GM18511 (cell line): ENCODE data around the gene GABRB2.
"Not testable (repeated sequence)": the region's sequence is repeated elsewhere in the genome, so short reads cannot be mapped to it uniquely, and the experiment has no call there.

Experiments used
- ATAC-seq: cut with Tn5 transposase; IDR thresholded peaks from one replicate; pipeline ENCODE4 v1.9.1; 2021; ENCODE audit warnings: mild to moderate bottlenecking, moderate library complexity; ENCODE audit not compliant: unreplicated experiment

The GABRB2 gene

DNA sequence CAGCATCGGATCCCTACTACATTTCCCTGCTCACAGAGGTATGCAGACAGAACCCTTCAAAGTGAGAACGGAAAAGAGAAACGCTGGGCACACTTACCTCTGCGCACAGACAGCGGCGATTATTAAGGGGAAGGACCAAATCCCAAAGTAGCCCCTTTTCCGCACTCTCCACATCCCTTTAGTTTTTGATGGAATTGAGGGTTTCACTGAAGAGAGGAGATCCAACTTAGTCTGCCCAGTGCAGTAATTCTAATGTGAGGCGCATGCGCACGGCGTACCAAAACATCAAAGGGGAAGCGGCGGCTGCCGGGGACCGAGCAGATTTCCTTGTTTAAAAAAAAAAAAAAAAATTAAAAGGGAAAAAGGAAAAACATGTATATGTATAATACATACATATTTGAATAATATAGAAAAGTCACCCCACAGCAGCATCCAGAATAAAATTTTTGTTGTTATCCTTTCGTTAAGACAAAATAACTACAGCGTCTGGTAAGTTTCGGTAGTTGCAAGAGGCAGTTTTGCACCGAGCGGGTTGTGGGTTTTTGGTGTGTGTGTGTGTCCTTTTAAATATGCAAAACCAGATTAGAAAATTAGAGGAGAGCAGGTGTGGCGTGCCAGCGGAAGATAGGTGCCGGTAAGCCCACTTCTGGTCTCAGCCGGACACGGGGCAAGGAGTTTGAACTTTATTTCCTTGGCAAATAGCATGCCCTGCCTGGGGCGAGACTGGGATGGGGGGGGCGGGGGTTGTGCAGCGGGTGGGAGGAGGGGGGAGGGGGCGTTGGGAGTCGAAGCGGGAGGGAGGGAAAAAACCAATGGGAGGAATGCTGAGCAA, at the start of gene GABRB2:
GABRB2 (minus strand) TSS at position 256 of the 832 bp plus-strand sequence; CDS start at position 174, 82 bp downstream.
- peak; percentile 77 for ATAC-seq

DNA sequence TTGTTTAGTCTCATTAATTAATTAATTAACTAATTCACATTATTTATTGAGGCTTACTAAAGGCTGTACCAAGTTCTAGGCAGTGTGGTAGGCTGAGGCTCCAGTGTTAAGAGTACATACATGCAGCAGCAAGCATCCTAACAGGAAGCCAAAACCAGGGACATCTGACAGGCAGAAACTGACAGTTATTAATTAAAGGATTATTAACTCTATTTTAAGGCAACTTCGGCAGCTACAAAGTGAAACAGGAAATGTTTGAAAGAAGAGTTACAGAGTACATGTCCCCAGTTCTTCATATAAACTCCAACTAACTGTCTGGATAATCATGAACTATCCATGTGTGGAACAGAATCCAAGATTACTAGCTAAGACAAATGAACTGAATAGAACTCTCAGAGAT, 39.3 kb upstream of the GABRB2 start:
- no peak for ATAC-seq

DNA sequence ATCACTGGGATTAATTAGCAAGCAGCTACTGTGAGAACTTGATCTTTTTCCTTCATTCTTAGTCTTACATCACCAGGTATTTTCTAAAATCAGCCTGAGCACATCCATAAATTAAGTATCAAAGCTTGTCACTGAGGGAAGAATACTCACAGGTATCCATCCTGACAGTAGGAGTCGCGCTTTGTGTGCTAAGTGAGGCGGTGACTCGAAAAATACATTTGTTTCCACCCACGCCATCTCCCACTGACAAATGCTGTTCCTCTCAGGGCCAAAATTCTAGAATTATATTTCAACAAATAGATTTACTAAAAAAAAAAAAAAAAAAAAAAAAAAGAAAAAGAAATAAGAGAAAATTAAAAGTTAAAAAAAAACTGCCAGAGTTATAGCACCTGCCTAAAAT, 34.1 kb upstream of the GABRB2 start:
- ATAC-seq = no peak

DNA sequence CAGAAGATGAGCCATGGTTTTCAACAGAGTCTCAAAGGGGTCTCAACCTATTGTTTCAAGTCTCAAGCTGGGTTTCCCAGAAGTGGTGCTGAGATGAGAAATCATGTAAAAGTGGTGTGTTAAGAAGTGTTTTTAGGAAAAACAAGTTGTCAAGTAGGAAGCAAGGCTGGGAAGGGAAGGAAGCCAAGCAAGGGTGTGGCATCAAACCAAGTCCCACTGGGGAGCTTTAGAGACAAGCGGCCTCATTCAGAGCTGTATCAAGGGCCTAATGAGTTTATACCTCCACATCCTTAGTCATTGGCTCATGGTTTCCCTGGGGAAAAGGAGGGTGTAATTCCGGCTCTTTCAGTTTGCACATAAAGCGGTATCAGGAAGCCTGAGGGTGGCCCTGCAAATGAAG, 26.4 kb upstream of the GABRB2 start:
- no peak for ATAC-seq

DNA sequence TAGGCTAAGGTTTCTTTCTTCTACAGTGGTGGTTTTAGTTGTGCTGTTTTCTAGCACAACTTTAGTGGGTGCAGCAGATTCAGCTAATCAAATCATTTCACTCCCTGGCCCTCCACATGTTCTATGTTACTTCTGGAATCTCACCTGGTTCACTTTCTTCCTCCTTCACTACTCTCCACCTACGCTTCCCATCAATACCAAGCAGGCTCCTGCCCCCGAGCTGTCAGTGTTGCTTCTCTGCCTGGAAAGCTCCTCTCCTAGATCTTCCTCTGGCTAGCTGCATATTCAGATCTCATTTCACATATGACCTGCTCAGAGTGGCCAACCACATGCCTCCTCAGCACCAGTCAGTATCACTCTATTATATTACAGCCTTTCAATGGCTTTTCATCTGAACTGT, 19.6 kb upstream of the GABRB2 start:
- no peak for ATAC-seq

DNA sequence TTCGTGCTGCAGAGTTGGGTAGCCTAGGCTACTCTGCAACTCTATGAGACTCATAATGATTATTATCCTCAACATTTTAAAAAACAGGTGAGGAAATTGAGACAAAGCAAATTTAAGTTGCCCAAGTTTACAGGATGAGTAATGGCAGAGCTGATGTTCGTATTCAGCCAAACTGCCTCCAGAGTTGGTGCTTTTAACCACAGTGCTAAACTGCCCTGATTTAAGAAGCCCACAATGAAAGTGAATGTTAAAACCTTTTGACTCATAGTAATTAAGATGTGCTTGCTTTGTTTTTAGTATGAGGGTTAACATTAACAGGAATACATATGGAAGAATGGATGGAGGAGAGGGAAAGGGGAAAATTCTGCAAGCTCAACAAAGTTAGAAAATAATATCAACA, 15.9 kb upstream of the GABRB2 start:
- ATAC-seq = no peak

DNA sequence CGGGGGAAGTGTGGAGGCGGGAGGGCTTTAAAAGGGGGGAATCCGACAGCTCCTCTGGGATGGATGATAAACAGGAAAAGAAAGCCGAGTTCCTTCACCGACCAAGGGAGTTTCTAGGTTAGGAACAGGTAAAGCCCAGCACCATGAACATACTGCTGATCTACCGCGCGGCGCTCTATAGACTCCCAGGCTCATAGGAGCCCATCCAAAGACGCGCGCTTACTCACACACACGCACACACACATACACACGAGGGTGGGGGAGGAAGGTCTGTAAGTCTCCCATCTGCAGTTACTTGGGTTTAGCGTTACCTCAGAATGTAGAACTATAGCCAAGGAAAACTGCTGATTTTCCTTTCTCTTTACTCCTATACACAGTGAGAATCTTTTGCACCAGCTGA, 2.6 kb upstream of the GABRB2 start:
- no peak for ATAC-seq

DNA sequence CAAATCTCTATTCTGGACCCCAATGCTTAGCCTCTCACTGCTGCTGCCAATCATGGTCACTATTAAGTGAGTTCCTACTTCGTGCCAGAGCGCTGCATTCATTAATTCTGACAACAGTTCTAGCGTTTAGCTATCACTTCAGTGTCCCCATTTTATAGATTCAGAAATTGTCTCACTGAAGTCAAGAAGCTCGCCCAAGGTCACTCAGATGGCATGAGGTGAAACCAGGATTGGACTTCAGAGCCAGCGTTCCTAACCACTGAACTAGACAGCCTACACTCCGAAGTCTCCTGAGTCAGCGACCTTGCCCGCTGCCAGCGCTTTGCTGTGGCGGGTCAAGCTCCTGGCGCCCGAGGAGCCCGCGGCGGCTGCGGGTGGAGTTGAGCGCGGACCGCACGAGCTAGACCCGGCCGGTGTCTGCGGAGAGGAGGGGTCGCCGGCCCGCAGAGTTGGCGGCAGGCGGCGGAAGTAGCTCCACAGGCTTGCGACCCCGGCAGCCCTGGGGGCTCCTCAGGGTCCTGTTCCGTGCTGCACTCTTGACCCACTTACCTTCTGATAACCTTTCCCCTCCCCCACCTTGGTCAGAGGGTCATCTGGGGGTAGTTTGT, 2.1 kb upstream of the GABRB2 start:
- ATAC-seq = no peak

DNA sequence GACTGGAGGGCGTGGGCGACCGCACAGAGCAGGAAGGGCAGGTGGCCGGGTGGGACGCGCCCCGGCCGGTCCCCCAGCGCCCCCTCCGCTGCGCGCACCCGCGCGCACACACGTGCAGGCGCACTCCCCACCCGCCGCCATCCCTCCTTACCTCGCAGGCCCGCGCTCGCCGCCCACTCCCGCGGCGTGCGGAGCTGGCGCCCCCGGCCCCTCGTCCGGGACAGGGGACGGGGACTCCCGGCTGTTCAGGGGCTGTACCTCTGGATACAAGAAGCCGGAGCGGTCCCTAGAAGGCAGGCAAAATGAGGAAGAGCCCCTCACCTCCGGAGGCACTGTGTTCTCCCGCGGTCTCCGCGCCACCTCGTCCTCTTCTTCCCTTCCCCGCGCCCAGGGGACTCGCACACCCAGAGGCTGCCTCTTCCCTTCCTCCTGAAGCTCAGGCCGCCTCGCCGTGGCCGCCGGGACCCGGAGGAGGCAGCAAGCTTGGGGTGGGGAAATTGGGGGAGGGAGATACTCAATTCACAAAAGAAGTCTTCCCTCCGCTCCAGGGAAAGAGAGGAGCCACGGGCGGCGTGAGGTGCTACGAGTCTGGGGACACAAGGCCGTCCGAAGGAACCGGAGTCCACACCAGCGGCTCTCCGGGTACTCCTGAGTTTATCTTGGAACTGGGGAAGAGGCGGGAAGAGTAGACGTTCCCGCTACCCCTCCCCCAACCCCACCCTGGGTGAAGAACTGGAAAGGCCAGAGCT, 1.4 kb upstream of the GABRB2 start:
- ATAC-seq = no peak

DNA sequence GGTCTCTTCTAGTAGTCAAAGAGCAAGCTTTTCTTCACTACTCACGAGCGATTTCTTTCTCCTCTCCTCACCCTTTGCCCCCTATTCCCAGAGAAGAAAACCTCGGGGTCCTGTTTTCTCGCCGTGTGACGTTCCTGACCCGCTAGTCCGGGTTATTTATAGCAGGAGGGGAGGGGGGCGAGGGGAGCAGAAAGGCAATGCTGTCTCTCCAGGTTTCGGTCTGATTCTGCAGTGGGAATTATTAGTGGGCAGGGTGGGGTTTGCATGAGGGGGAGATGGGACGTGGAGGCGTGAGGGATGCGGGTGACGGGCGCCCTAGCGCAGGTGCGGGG, 847 bp upstream of the GABRB2 start:
- no peak for ATAC-seq

DNA sequence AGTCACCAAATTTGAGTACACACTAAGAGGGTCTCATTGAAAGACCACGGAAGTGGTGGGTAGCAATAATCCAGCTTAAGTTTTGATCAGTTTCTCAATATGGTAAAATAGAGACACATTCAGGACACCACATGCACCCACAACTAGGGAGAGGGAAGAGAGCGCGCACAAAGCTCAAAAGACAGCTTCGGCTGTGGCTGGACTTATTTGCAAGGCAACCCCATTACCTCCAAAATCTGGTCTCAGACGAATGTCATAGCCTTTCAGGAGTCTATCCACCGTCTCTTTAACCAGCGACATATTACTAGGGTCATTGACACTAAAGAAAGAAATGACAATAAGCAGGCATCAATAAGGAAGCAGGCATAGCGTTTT, 443 bp downstream of the GABRB2 start:
- ATAC-seq = peak; percentile 10

DNA sequence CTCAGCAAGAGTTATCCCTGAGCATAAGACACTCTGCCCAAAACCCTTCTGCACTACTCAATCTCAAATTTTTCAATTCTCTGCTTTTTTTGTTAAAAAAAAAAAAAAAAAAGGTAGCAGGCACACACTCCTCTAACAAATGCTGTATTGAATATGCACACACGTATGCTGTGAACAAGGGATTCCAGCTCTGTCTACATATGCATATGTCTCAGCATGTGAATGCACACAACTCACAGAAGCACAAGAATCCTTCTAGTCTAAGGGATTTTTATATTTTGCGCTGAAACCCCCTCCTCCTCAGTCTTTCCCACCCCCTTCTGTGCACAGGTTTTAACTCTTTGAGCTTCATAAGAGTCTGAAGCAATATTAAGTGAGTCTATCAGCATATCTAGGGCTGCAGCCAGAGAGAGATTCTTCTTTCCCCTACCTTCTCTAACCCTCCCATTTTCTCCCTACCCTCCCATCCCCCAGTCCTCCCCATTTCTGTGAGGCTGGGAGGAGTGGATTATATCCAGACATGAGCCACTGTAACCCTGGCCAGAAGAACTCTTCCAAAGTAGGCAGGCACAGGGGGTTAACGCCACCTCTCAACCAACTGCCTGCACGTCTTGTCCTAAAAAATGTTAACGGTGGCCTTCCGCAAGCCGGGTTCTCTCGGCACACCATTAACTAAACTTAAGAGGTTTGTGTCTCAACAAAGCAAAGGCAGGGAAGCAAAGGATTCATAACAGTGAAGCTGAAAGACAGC, 1.0 kb downstream of the GABRB2 start:
- ATAC-seq = no peak

DNA sequence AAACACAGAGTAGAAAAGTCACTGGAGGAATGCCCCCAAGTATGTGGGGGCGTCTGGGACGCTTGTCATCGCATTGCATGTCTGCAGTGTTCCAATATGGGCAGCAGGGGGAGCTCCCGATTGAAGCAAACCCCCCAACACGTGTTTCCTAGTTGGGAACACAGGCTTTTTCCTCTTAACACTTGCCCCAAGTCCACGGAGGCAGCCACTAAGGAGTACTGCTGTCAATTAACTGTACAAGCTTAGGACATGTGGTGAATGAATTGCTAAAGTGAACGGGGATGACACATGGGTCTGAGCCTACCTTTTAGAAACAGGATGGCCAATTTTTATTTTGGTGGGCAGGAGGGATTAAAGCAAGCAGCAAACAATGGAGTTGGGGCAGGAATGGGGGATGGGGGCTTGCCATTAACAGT, 2.2 kb downstream of the GABRB2 start:
- ATAC-seq = peak; percentile 50

DNA sequence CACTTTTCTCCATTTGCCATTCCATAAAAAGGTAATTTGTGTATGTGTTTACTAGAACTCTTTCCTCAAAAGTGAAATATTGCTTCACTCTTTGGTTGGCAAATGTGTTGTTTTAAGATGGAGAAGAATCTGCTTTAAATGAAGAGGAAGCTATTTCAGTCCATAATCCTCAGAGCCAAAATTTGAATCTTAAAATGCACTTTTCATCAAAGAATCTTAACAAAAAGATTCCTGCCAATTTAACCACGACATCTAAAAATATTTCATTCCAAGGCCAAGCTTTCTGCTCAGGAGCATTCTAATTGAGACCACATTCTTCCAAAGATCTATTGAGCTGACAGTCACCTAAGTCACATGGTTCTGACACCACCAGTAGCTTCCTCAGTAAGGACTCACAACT, 7.5 kb downstream of the GABRB2 start:
- ATAC-seq = no peak

DNA sequence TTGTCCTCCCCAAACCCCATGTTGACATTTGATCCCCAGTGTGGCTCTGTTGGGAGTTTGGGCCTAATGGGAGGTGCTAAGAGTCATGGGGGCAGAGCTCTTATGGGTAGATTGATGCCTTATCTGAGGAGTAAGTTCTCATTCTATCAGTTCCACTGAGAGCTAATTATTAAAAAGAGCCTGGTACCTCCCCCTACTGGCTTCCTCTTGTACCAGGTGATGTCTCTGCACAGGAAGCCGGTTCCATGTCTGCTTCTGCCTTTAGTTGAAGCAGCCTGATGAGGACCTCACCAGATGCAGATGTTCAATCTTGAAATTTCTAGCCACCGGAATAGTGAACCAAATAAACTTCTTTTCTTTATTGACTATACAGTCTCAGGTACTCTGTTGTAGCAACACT, 10.8 kb downstream of the GABRB2 start:
- peak; percentile 85 for ATAC-seq

DNA sequence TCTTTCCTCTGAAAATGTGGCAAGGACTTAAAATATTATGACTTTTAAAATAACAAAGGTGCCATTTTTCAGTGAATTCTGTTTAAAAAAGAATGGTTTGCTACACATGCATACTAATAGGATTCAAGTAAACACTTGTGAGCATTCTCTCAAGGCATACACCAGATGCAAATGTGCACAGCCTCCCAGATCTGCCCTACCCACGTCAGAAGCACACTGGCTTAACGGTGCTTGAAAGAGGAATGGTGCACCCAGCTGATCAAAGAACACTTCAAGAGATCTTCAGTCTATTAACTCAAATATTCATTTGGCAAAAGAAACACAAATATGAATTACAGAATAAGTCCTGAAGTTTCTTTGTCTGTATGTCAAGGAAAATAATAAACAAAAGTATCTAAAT, 15.8 kb downstream of the GABRB2 start:
- no peak for ATAC-seq

DNA sequence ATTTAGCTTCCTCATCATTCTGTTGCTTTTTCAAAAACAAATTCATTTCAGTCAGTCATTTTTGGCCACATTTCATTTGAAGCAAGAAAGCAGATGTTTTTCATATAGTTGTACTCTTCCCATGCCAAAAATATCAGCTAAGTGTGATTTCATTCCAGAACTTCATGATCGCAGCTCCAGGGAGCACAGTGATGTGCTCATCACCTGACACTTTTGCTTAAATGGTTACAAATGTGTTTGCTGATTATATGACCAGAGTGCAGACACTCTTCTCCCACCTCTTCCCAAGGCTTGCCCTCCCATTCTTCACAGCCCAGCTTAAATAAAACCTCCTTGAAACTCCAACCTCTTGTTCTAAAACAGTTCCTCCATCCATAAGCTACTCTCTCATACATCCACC, 32.6 kb downstream of the GABRB2 start:
- ATAC-seq = no peak

DNA sequence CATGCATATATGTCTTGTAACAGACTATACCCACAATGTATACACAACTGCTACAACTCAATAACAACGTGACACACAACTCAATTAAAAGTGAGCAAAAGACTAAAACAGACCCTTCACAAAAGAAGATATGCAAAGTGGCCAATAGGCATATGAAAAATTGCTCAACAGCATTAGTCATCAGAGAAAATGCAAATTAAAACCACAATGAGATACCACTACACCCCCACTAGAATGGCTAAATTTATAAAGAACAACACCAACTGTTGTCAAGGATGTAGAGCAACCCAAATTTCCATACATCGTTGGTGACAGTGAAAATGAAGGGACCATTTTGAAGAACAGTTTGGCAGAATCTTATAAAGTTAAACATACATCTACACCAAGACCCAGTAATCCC, 38.9 kb downstream of the GABRB2 start:
- ATAC-seq = no peak

DNA sequence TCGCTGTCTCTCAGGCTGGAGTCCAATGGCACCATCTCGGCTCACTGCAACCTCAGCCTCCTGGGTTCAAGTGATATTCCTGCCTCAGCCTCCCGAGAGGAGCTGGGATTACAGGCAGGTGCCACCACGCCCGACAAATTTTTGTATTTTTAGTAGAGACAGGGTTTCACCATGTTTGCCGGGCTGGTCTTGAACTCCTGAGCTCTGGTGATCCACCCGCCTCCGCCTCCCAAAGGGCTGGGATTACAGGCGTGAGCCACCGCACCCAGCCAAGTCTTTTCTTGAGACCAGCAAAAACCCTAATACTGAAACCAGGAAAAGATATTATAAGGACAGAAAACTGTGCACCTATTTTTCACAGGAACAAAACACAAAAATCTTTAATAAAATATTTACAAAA, 41.4 kb downstream of the GABRB2 start:
- ATAC-seq = not testable (repeated sequence)

DNA sequence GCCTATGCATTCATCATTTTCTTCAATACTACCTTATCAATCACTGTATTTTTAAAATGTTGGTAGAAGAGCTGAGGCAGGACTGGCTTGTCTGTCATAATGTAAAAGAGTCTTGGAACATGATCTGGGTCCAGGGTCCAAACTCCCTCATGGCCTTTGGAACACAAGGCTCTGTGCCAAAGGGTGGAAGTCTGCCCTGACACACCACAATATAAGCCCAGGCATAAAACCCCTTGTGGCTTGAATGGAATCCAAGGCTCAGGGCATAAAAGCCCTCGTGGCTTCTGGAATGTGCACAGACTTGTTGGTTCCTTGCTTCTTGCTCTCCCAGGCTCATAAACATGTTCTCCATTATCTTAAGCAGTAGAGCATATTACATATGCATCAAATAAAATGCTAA, 48.0 kb downstream of the GABRB2 start:
- no peak for ATAC-seq

DNA sequence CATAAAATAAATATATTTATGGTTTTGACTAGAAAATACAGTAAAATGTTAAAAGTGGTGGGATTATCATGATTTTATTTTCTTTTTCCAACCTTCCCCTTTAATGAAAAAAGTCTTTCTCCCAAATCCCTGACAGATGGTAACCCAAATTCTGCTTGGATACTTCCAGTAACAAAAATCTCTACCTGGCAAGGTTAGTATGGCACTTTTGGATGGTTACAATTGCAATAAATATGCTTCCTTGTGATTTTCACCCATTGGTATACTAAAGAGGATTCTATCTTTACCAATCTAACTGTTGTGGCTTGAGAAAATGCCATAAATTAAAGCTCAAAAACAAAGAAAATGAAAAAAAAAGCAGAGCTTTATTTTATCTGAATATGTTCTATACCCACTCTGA, 62.8 kb downstream of the GABRB2 start:
- ATAC-seq = no peak
